WTC11 (cell line): Measurements from ENCODE around the gene ZNF451. TPM values are rescaled to one million over a fixed set of nuclear protein-coding genes. Genes with fewer than 3 reads are reported as not detected.

Experiments
- AFF4 ChIP-seq: sonication (generic); formaldehyde crosslinking; IDR thresholded peaks from 2 replicates; pipeline ENCODE4 v1.8.1; 2023; ENCODE audit warnings: mild to moderate bottlenecking, missing genetic modification reagents, borderline replicate concordance
- AR ChIP-seq: fragments of 250-450 bp; sonication (Bioruptor Pico); IDR thresholded peaks from 2 replicates; pipeline ENCODE4 v1.9.0; 2021; ENCODE audit warnings: mild to moderate bottlenecking
- ERG ChIP-seq: fragments of 250-450 bp; sonication (Bioruptor Pico); IDR thresholded peaks from 2 replicates; pipeline ENCODE4 v1.8.0; 2021; ENCODE audit warnings: mild to moderate bottlenecking
- FOXP4 ChIP-seq: sonication (generic); formaldehyde crosslinking; IDR thresholded peaks from 2 replicates; pipeline ENCODE4 v1.8.0; 2022; ENCODE audit warnings: mild to moderate bottlenecking, missing genetic modification reagents
- GTF2I ChIP-seq: fragments of 250-450 bp; sonication (Bioruptor Pico); conservative IDR thresholded peaks from 2 replicates; pipeline ENCODE4 v1.4.0; 2021; ENCODE audit warnings: mild to moderate bottlenecking
- IRF2 ChIP-seq: sonication (generic); formaldehyde crosslinking; IDR thresholded peaks from 2 replicates; pipeline ENCODE4 v1.8.0; 2022; ENCODE audit warnings: low read depth, missing genetic modification reagents, borderline replicate concordance
- PREB ChIP-seq: sonication (generic); formaldehyde crosslinking; IDR thresholded peaks from 2 replicates; pipeline ENCODE4 v1.8.1; 2022; ENCODE audit warnings: mild to moderate bottlenecking, missing genetic modification reagents, moderate library complexity, borderline replicate concordance
- PRRX2 ChIP-seq: fragments of 250-450 bp; sonication (Bioruptor Pico); IDR thresholded peaks from 2 replicates; pipeline ENCODE4 v1.8.0; 2021; ENCODE audit warnings: mild to moderate bottlenecking
- ZNF138 ChIP-seq: sonication (generic); formaldehyde crosslinking; conservative IDR thresholded peaks from 2 replicates; pipeline ENCODE4 v1.8.1; 2022; ENCODE audit warnings: mild to moderate bottlenecking, moderate library complexity, missing genetic modification reagents
- ZNF219 ChIP-seq: sonication (generic); formaldehyde crosslinking; IDR thresholded peaks from 2 replicates; pipeline ENCODE4 v1.8.0; 2023; ENCODE audit warnings: missing genetic modification reagents, mild to moderate bottlenecking, borderline replicate concordance
- ZNF425 ChIP-seq: fragments of 250-450 bp; sonication (Bioruptor Pico); conservative IDR thresholded peaks from 2 replicates; pipeline ENCODE4 v1.9.0; 2021; ENCODE audit warnings: mild to moderate bottlenecking
- ZNF532 ChIP-seq: fragments of 250-450 bp; sonication (Bioruptor Pico); IDR thresholded peaks from 2 replicates; pipeline ENCODE4 v1.9.0; 2021; ENCODE audit warnings: mild to moderate bottlenecking, borderline replicate concordance
- total RNA-seq: library from RNA; stranded (reverse); gene quantifications from 3 replicates; pipeline ENCODE4 v1.2.3, GENCODE V29; 2021

Gene ZNF451
- total RNA-seq, 1 experiment from 2014 or later = 55.4 TPM

- TF ChIP-seq AFF4 (CRISPR knock-in tag) (no peak), PREB (CRISPR knock-in tag) (no peak), GTF2I (CRISPR knock-in tag) (no peak), ERG (CRISPR knock-in tag) (no peak), PRRX2 (CRISPR knock-in tag) (no peak), ZNF219 (CRISPR knock-in tag) (no peak), FOXP4 (CRISPR knock-in tag) (no peak), ZNF425 (CRISPR knock-in tag) (no peak), AR (CRISPR knock-in tag) (no peak), ZNF138 (CRISPR knock-in tag) (no peak), IRF2 (CRISPR knock-in tag) (no peak), ZNF532 (CRISPR knock-in tag) (no peak)
- TF ChIP-seq, all 79 proteins: peak for 0
Measured at GRCh38 chr6:57130661-57131177, 40.7 kb downstream of the ZNF451 start (continued).
